GM13977 (cell line): Measurements from ENCODE around the gene CMTR1.

ENCODE experiments used
- DNase-seq: peaks from one replicate; pipeline ENCODE4 v3.0.0; 2012; ENCODE audit warnings: low spot score
- CTCF ChIP-seq: IDR thresholded peaks from 2 replicates; pipeline ENCODE4 v1.5.1; 2012; ENCODE audit warnings: mild to moderate bottlenecking, control low read depth; ENCODE audit not compliant: insufficient read depth; ENCODE audit errors: extremely low read depth, missing control alignments
- in situ Hi-C: fragments of 300-500 bp; cut with MboI; formaldehyde crosslinking; loops from one replicate; pipeline ENCODE4 v1.12.0; 2022; ENCODE audit warnings: low sequenced_read_pairs, low pct_unique_long_range_greater_than_20kb, mixed read lengths, inconsistent platforms; ENCODE audit not compliant: unreplicated experiment

Gene CMTR1

GRCh38 chr6:37432916-37433656 lies at the start of gene CMTR1:
CMTR1 (plus strand) TSS chr6:37433221; CDS start chr6:37435630, 2,409 bp downstream.
- TF ChIP-seq CTCF, result no peak
- peak; percentile 97 for DNase-seq
- in situ Hi-C loops, result no loop called here

GRCh38 chr6:37388578-37388977 lies 44.4 kb upstream of the CMTR1 start:
- no peak for TF ChIP-seq CTCF
- DNase-seq, result no peak
- in situ Hi-C loops, result loop anchor here (25.0 kb wide), 1 partner anchor 299 kb away; the partner anchor contains the start of gene MDGA1

- in situ Hi-C loops, result loop anchor here (25.0 kb wide), 1 partner anchor 297 kb away; the partner anchor contains the start of gene MDGA1
- DNase-seq, result no peak
- TF ChIP-seq CTCF, result no peak
Measured at GRCh38 chr6:37389857-37390256, 43.2 kb upstream of the CMTR1 start.

- no peak for DNase-seq
- in situ Hi-C loops, result loop anchor here (25.0 kb wide), 1 partner anchor 296 kb away; the partner anchor contains the start of gene MDGA1
Measured at GRCh38 chr6:37391120-37391519, 41.9 kb upstream of the CMTR1 start.

GRCh38 chr6:37392821-37393220 lies 40.2 kb upstream of the CMTR1 start:
- in situ Hi-C loops, result loop anchor here (25.0 kb wide), 1 partner anchor 294 kb away; the partner anchor contains the start of gene MDGA1
- TF ChIP-seq CTCF, result no peak
- DNase-seq, result no peak

More at GRCh38 chr6:37391120-37391519, 41.9 kb upstream of the CMTR1 start:
- TF ChIP-seq CTCF, result no peak

- DNase-seq, result no peak
- in situ Hi-C loops, result loop anchor here (25.0 kb wide), 1 partner anchor 294 kb away; the partner anchor contains the start of gene MDGA1
- TF ChIP-seq CTCF, result no peak
Measured at GRCh38 chr6:37393381-37393929, 39.6 kb upstream of the CMTR1 start.
